H1 (cell line): ENCODE results near the gene TMEM183A. TPM values are rescaled to one million over a fixed set of nuclear protein-coding genes. Genes with fewer than 3 reads are reported as not detected.

Experiments used
- BACH1 ChIP-seq: IDR thresholded peaks from 2 replicates; pipeline ENCODE4 v1.6.1; 2012; ENCODE audit warnings: low read length, improper control_type of control experiment
- BRCA1 ChIP-seq: IDR thresholded peaks from 2 replicates; pipeline ENCODE4 v1.6.1; 2012; ENCODE audit warnings: low read depth, low read length, improper control_type of control experiment
- CBX5 ChIP-seq: fragments of 300-800, 300-1000 bp; sonication (generic); IDR thresholded peaks from 2 replicates; pipeline ENCODE4 v1.7.1; 2016; ENCODE audit warnings: antibody characterized with exemption, low read length, low read depth
- CBX8 ChIP-seq: fragments of 300-800, 300-1000 bp; sonication (generic); IDR thresholded peaks from 2 replicates; pipeline ENCODE4 v1.7.1; 2016; ENCODE audit warnings: low read depth, low read length, borderline replicate concordance
- CEBPB ChIP-seq: IDR thresholded peaks from 2 replicates; pipeline ENCODE4 v1.6.1; 2012; ENCODE audit warnings: low read depth, low read length
- CHD2 ChIP-seq: IDR thresholded peaks from 2 replicates; pipeline ENCODE4 v1.6.1; 2012; ENCODE audit warnings: low read length, improper control_type of control experiment
- CTBP2 ChIP-seq: IDR thresholded peaks from 2 replicates; pipeline ENCODE4 v1.7.0; 2011; ENCODE audit warnings: borderline replicate concordance, mild to moderate bottlenecking, moderate library complexity, mixed read lengths, low read length; ENCODE audit not compliant: insufficient read depth, insufficient read length
- TEAD4 ChIP-seq: IDR thresholded peaks from 2 replicates; pipeline ENCODE4 v1.6.1; 2012; ENCODE audit warnings: low read depth, low read length, inconsistent platforms, mixed read lengths
- polyA plus RNA-seq, 7 experiments: library from polyadenylated mRNA; depleted of rRNA in 3 of 7; stranded (reverse) in 5 of 7; unstranded in 2 of 7; fragments of >200 nt in 5 of 7; fragments of 200-250 nt in 2 of 7; gene quantifications; 1 replicate in 5 of 7; 2 replicates in 1 of 7; 4 replicates in 1 of 7; pipeline versions ENCODE4 v1.2.1 to v1.2.3, GENCODE V29; 2011 to 2013; ENCODE audit warnings: missing spikeins in 2 of 7, mixed read lengths in 2 of 7
- total RNA-seq: library from RNA; stranded (reverse); fragmentation: NEBNext Ultra II Directional; extraction: Animal tissue kit (Norgen Biotek cat#: 25700); gene quantifications from 2 replicates; pipeline ENCODE4 v1.2.1, GENCODE V29; 2021
- TF ChIP-seq, protein P1 (sequence below): fragments of 300-600 bp; sonication (generic); IDR thresholded peaks from 2 replicates; pipeline ENCODE4 v1.7.1; 2012; ENCODE audit warnings: low read length, moderate library complexity, mild to moderate bottlenecking, inconsistent platforms; ENCODE audit not compliant: insufficient replicate concordance
- TF ChIP-seq, protein P2 (sequence below): IDR thresholded peaks from 2 replicates; pipeline ENCODE4 v1.6.1; 2012; ENCODE audit warnings: inconsistent platforms

The TMEM183A gene
- total and polyA plus RNA-seq, 2 of the 8 experiments (the other 6 are each of a cell fraction or from before 2014, with no cell fraction given) = 107 to 173 TPM

DNA sequence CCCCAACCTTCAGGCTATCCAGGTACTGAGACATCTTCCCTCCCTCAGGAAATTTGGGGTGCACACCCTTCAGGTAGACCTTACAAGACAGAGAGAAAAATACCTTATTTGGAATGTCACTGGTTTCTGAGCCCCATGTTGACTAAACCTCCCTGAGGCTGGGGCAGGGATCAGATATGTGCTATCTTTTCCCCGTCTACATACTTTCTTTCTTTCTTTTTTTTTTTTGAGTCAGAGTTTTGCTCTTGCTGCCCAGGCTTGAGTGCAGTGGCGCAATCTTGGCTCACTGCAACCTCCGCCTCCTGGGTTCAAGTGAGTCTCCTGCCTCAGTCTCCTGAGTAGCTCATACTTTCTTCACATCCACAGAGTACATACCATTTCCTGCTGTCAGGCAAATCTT, 41.8 kb upstream of the TMEM183A start (continued):
- TF ChIP-seq, protein P1, sequence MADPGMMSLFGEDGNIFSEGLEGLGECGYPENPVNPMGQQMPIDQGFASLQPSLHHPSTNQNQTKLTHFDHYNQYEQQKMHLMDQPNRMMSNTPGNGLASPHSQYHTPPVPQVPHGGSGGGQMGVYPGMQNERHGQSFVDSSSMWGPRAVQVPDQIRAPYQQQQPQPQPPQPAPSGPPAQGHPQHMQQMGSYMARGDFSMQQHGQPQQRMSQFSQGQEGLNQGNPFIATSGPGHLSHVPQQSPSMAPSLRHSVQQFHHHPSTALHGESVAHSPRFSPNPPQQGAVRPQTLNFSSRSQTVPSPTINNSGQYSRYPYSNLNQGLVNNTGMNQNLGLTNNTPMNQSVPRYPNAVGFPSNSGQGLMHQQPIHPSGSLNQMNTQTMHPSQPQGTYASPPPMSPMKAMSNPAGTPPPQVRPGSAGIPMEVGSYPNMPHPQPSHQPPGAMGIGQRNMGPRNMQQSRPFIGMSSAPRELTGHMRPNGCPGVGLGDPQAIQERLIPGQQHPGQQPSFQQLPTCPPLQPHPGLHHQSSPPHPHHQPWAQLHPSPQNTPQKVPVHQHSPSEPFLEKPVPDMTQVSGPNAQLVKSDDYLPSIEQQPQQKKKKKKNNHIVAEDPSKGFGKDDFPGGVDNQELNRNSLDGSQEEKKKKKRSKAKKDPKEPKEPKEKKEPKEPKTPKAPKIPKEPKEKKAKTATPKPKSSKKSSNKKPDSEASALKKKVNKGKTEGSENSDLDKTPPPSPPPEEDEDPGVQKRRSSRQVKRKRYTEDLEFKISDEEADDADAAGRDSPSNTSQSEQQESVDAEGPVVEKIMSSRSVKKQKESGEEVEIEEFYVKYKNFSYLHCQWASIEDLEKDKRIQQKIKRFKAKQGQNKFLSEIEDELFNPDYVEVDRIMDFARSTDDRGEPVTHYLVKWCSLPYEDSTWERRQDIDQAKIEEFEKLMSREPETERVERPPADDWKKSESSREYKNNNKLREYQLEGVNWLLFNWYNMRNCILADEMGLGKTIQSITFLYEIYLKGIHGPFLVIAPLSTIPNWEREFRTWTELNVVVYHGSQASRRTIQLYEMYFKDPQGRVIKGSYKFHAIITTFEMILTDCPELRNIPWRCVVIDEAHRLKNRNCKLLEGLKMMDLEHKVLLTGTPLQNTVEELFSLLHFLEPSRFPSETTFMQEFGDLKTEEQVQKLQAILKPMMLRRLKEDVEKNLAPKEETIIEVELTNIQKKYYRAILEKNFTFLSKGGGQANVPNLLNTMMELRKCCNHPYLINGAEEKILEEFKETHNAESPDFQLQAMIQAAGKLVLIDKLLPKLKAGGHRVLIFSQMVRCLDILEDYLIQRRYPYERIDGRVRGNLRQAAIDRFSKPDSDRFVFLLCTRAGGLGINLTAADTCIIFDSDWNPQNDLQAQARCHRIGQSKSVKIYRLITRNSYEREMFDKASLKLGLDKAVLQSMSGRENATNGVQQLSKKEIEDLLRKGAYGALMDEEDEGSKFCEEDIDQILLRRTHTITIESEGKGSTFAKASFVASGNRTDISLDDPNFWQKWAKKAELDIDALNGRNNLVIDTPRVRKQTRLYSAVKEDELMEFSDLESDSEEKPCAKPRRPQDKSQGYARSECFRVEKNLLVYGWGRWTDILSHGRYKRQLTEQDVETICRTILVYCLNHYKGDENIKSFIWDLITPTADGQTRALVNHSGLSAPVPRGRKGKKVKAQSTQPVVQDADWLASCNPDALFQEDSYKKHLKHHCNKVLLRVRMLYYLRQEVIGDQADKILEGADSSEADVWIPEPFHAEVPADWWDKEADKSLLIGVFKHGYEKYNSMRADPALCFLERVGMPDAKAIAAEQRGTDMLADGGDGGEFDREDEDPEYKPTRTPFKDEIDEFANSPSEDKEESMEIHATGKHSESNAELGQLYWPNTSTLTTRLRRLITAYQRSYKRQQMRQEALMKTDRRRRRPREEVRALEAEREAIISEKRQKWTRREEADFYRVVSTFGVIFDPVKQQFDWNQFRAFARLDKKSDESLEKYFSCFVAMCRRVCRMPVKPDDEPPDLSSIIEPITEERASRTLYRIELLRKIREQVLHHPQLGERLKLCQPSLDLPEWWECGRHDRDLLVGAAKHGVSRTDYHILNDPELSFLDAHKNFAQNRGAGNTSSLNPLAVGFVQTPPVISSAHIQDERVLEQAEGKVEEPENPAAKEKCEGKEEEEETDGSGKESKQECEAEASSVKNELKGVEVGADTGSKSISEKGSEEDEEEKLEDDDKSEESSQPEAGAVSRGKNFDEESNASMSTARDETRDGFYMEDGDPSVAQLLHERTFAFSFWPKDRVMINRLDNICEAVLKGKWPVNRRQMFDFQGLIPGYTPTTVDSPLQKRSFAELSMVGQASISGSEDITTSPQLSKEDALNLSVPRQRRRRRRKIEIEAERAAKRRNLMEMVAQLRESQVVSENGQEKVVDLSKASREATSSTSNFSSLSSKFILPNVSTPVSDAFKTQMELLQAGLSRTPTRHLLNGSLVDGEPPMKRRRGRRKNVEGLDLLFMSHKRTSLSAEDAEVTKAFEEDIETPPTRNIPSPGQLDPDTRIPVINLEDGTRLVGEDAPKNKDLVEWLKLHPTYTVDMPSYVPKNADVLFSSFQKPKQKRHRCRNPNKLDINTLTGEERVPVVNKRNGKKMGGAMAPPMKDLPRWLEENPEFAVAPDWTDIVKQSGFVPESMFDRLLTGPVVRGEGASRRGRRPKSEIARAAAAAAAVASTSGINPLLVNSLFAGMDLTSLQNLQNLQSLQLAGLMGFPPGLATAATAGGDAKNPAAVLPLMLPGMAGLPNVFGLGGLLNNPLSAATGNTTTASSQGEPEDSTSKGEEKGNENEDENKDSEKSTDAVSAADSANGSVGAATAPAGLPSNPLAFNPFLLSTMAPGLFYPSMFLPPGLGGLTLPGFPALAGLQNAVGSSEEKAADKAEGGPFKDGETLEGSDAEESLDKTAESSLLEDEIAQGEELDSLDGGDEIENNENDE = no peak
- TF ChIP-seq BACH1 = no peak
- TF ChIP-seq CBX8 = no peak
- TF ChIP-seq BRCA1 = no peak
- TF ChIP-seq TEAD4 = no peak
- TF ChIP-seq, protein P2, sequence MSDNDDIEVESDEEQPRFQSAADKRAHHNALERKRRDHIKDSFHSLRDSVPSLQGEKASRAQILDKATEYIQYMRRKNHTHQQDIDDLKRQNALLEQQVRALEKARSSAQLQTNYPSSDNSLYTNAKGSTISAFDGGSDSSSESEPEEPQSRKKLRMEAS = no peak
- no peak for TF ChIP-seq CTBP2
- no peak for TF ChIP-seq CHD2
- no peak for TF ChIP-seq CBX5
- no peak for TF ChIP-seq CEBPB
